Effector memory CD8-positive, alpha-beta T cell (primary cell): ENCODE results near the gene TARBP2.
"Not testable (repeated sequence)": the region's sequence is repeated elsewhere in the genome, so short reads cannot be mapped to it uniquely, and the experiment has no call there.

Source experiments
- ATAC-seq: fragments of 150-1000 bp; cut with Tn5 transposase; replicated peaks from 2 replicates; pipeline ENCODE4 v1.10.0; 2021; ENCODE audit warnings: mild to moderate bottlenecking, moderate library complexity
- DNase-seq, 3 experiments: peaks; one replicate each; pipeline ENCODE4 v3.0.0; 2021
- H3K27ac Mint-ChIP-seq, 2 donors: one replicate each; pipeline ENCODE4 v1.8.0; 2022; ENCODE audit warnings: mild to moderate bottlenecking in 2 of 2, mixed read lengths in 2 of 2, moderate library complexity in 2 of 2
- H3K27me3 Mint-ChIP-seq, 2 donors: one replicate each; pipeline ENCODE4 v1.8.0; 2022; ENCODE audit warnings: mixed read lengths in 2 of 2
- H3K36me3 Mint-ChIP-seq: one replicate; pipeline ENCODE4 v1.8.0; 2022; ENCODE audit warnings: mild to moderate bottlenecking, moderate library complexity, mixed read lengths; ENCODE audit not compliant: insufficient read depth
- H3K4me1 Mint-ChIP-seq, 2 donors: one replicate each; pipeline ENCODE4 v1.8.0; 2022; ENCODE audit warnings: low read depth in 2 of 2, mixed read lengths in 2 of 2
- H3K4me3 Mint-ChIP-seq, 2 donors: one replicate each; pipeline ENCODE4 v1.8.0; 2022; ENCODE audit warnings: mild to moderate bottlenecking in 2 of 2, mixed read lengths in 2 of 2, moderate library complexity in 2 of 2
- H3K9me3 Mint-ChIP-seq, 2 donors: one replicate each; pipeline ENCODE4 v1.8.0; 2022; ENCODE audit warnings: mixed read lengths in 2 of 2

Gene TARBP2

DNA sequence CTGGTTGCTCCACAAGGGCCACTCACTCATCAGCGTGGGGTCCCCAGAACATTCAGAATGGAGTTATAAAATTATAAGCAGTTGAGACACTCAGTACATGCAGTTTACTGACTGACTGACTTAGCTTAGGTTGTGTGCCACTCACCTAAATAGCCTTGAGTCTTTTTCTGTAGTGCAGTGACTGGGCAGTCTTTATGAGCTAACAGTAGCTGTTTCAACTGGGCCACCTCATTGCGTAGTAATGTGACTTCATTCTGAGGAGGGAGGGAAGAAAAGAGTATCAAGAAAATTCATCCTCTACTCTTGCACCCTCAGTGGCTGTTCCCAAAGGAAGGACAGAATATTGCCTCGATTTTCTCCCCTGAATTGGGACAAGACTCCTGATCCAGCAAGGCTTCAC lies 22.0 kb downstream of the TARBP2 start:
- DNase-seq = no peak
- no peaks in the 10 kb centered on the region for H3K9me3 Mint-ChIP-seq
- H3K27me3 Mint-ChIP-seq = no peaks in the 10 kb centered on the region
- ATAC-seq = no peak
- no peak overlapping the region for H3K4me3 Mint-ChIP-seq
- no peaks in the 10 kb centered on the region for H3K4me1 Mint-ChIP-seq
- no peak overlapping the region for H3K27ac Mint-ChIP-seq
- peaks cover 57% of the 10 kb centered on the region for H3K36me3 Mint-ChIP-seq

DNA sequence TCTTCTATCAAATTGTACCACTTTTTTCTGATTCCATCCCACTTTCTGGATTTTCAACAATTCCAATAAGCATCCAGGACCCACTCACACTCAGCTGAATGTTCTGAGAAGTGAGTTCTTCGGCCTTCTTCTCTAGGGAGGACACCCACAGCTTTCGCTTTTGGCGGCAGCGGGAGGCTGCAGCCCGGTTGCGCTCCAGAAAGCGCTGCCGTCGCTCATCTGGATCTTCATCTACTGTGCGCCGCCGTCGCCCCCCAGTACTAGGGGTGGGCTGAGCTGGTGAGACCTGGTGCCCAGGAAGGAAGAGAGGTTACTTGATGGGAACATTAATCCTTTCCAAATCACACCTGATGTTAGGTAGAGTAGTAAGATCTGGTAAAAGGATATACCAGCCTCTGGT lies 23.4 kb downstream of the TARBP2 start:
- peaks cover 54% of the 10 kb centered on the region for H3K36me3 Mint-ChIP-seq
- no peaks in the 10 kb centered on the region for H3K27me3 Mint-ChIP-seq
- ATAC-seq (no peak), DNase-seq (no peak)
- H3K4me1 Mint-ChIP-seq = no peaks in the 10 kb centered on the region
- no peak overlapping the region for H3K27ac Mint-ChIP-seq
- no peak overlapping the region for H3K4me3 Mint-ChIP-seq
- no peaks in the 10 kb centered on the region for H3K9me3 Mint-ChIP-seq

DNA sequence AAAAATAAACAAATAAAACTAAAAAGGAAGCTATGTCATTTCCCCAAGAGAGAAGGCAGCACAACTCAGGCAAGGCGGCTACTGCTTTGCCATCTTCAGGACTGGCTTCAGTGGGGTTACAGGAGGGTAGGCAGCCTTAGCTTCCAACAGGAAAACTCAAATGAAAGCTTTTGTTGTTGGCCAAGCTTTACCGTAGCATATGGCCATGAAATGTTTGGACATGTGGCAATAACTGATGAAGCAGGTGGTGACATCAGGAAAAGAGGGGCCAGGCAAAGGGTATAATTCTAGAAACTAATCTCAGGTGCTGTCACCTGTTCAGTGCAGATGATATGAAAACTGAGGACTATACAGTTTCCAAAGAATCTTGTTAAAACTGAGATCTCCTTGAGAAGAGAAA lies 29.0 kb downstream of the TARBP2 start:
- Mint-ChIP-seq H3K27me3 (no peaks in the 10 kb centered on the region), H3K4me1 (no peaks in the 10 kb centered on the region), H3K36me3 (peaks cover 72% of the 10 kb centered on the region), H3K27ac (no peak overlapping the region), H3K9me3 (no peaks in the 10 kb centered on the region), H3K4me3 (no peak overlapping the region)
- ATAC-seq = no peak
- no peak for DNase-seq

DNA sequence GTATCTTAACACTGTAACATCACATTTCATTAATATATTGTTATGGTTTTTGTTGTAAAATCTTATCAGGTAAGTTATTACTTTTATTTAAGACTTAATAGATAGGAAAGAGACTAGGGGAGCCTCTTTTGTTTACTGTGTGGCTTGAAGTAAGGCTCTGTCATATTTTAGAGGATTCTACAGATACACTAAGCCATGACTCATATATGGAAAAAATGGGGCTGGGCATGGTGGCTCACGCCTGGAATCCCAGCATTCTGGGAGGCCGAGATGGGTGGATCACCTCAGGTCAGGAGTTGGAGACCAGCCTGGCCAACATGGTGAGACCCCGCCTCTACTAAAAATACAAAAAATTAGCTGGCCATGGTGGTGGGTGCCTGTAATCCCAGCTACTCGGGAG lies 29.8 kb downstream of the TARBP2 start:
- H3K9me3 Mint-ChIP-seq = no peaks in the 10 kb centered on the region
- no peaks in the 10 kb centered on the region for H3K27me3 Mint-ChIP-seq
- no peak overlapping the region for H3K4me3 Mint-ChIP-seq
- H3K4me1 Mint-ChIP-seq = no peaks in the 10 kb centered on the region
- DNase-seq = no peak
- H3K27ac Mint-ChIP-seq = no peak overlapping the region
- no peak for ATAC-seq
- peaks cover 81% of the 10 kb centered on the region for H3K36me3 Mint-ChIP-seq

DNA sequence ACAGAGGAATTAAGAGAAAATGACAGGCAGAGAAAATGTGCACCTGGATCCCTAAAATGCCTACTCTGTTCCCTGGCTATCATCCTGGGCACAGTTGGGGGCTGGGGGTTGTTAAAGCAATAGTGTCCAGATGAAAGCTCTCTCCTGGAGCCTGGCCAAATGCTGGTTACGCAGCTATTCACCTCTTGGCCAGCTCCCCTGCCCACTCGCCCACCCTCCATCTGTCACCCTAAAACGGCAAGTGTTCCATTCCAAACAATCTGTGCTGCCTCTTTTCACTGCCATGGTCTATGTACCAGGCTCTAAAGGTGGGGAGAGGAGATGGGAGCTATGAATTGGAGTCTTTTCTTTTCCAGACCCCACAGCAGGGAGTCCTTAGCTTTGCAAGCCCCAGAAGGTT lies 30.9 kb downstream of the TARBP2 start:
- Mint-ChIP-seq H3K27me3 (no peaks in the 10 kb centered on the region), H3K9me3 (no peaks in the 10 kb centered on the region), H3K4me1 (no peaks in the 10 kb centered on the region), H3K4me3 (no peak overlapping the region), H3K27ac (no peak overlapping the region), H3K36me3 (peaks cover 82% of the 10 kb centered on the region)
- DNase-seq = no peak
- no peak for ATAC-seq

GRCh38 chr12:53532524-53533445 lies 31.7 kb downstream of the TARBP2 start:
- no peak for ATAC-seq
- DNase-seq = no peak
- Mint-ChIP-seq H3K27ac (peak overlapping the region in 1 of 2 donors; percentile 35), H3K4me3 (no peak overlapping the region), H3K27me3 (no peaks in the 10 kb centered on the region), H3K36me3 (peaks cover 89% of the 10 kb centered on the region), H3K4me1 (no peaks in the 10 kb centered on the region), H3K9me3 (no peaks in the 10 kb centered on the region)

DNA sequence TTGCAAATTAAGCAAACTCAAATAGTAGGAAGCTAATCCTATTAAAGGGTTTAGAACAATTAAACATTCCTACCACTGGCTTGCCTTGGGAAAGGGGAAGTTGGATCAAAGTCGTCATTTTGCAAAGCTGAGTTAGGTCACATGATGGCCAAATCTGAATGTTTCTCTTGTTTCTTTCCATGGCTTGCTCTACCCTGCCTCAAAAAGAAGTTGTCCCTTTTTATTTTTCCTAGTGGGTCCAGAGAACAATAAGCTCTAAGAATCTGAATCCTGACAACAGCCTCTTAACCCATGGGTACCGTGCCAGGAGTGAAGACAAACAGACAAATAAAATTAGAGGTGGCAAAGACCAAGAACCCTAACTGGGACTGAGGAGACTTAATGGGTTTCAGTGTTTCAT lies 32.4 kb downstream of the TARBP2 start:
- H3K4me3 Mint-ChIP-seq = no peak overlapping the region
- DNase-seq = no peak
- H3K27ac Mint-ChIP-seq = no peak overlapping the region
- H3K36me3 Mint-ChIP-seq = peaks cover 85% of the 10 kb centered on the region
- no peaks in the 10 kb centered on the region for H3K27me3 Mint-ChIP-seq
- ATAC-seq = no peak
- no peaks in the 10 kb centered on the region for H3K4me1 Mint-ChIP-seq
- H3K9me3 Mint-ChIP-seq = no peaks in the 10 kb centered on the region

- Mint-ChIP-seq H3K4me3 (no peak overlapping the region), H3K4me1 (no peaks in the 10 kb centered on the region), H3K27me3 (no peaks in the 10 kb centered on the region), H3K9me3 (no peaks in the 10 kb centered on the region), H3K27ac (no peak overlapping the region), H3K36me3 (peaks cover 80% of the 10 kb centered on the region)
- DNase-seq (no peak), ATAC-seq (no peak)
Observed at GRCh38 chr12:53536962-53537361, 35.9 kb downstream of the TARBP2 start.

GRCh38 chr12:53538209-53538689 lies 37.2 kb downstream of the TARBP2 start:
- H3K9me3 Mint-ChIP-seq = no peaks in the 10 kb centered on the region
- H3K4me1 Mint-ChIP-seq = no peaks in the 10 kb centered on the region
- DNase-seq (no peak), ATAC-seq (no peak)
- H3K27ac Mint-ChIP-seq = peak overlapping the region in 1 of 2 donors; percentile 79
- no peaks in the 10 kb centered on the region for H3K27me3 Mint-ChIP-seq
- H3K36me3 Mint-ChIP-seq = peaks cover 80% of the 10 kb centered on the region
- H3K4me3 Mint-ChIP-seq = no peak overlapping the region

GRCh38 chr12:53539526-53539925 lies 38.4 kb downstream of the TARBP2 start:
- Mint-ChIP-seq H3K9me3 (no peaks in the 10 kb centered on the region), H3K4me3 (no peak overlapping the region), H3K36me3 (peaks cover 72% of the 10 kb centered on the region), H3K27me3 (no peaks in the 10 kb centered on the region), H3K27ac (peak overlapping the region in 1 of 2 donors; percentile 79), H3K4me1 (no peaks in the 10 kb centered on the region)
- DNase-seq = no peak
- ATAC-seq = no peak

DNA sequence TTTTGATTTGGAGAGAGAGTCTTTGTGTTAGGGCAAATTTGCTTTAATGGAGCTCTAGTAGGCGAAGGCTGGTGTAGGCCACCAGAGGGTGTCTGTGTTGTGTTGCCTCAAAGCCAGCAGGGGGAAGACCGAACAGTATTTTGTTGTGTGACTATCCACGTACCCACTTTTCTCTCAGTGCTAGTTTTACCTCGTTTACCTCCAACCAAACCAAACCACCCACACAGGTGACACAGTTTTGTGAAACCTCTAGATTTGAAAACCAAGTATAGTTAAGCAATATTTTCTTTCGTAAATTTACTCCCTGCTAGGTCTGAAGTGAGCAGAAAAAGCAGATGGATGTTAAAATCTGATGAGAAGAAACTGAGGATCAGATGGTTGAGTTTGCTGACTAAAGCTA lies 42.5 kb downstream of the TARBP2 start:
- Mint-ChIP-seq H3K4me3 (no peak overlapping the region), H3K9me3 (no peaks in the 10 kb centered on the region), H3K27me3 (no peaks in the 10 kb centered on the region), H3K27ac (peak overlapping the region in 1 of 2 donors; percentile 73), H3K36me3 (peaks cover 65% of the 10 kb centered on the region), H3K4me1 (no peaks in the 10 kb centered on the region)
- ATAC-seq = peak; percentile 71
- DNase-seq = peak; percentile 4 to 22 (median 5)

DNA sequence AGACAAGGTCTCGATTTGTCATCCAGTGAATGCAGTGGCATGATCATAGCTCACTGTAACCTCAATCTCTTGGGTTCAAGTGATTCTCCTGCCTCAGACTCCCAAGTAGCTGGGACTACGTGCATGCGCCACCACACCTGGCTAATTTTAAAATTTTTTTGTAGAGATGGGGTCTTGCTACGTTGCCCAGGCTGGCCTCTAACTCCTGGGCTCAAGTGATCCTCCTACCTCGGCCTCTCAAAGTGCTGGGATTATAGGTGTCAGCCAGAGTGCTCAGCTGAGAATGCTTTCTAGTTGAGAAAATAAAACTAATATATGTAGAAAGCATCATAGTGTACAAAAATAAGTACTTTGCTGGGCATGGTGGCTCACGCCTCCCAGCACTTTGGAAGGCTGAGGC lies 47.3 kb downstream of the TARBP2 start:
- not testable (repeated sequence) for ATAC-seq, DNase-seq, H3K9me3 Mint-ChIP-seq, H3K27me3 Mint-ChIP-seq, H3K4me1 Mint-ChIP-seq, H3K4me3 Mint-ChIP-seq
- H3K27ac Mint-ChIP-seq = peak overlapping the region in 1 of 2 donors; percentile 38
- H3K36me3 Mint-ChIP-seq = peaks cover 47% of the 10 kb centered on the region

GRCh38 chr12:53550131-53550530 lies 49.0 kb downstream of the TARBP2 start:
- not testable (repeated sequence) for H3K4me3 Mint-ChIP-seq, H3K27me3 Mint-ChIP-seq, H3K4me1 Mint-ChIP-seq, H3K27ac Mint-ChIP-seq, ATAC-seq, H3K9me3 Mint-ChIP-seq, DNase-seq
- H3K36me3 Mint-ChIP-seq = peaks cover 43% of the 10 kb centered on the region

DNA sequence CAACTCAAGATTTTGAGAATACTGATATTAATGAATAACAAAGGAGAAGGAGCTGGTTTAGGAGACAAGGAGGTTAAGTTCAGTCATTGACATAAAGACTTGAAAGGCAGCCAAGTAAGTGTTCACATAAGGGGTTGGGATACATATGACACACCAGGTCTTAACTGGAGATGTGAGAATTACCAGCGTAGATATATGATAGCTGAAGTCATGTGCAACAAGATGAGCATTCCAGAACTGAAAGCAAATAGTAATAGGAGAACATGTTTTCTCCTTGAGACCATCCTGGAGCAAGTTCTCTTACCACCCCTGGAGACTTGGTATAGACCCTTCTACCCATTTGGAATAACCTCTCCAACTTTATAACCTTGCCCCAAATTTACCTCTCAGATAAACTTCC lies 49.5 kb downstream of the TARBP2 start:
- no peak for DNase-seq
- no peak overlapping the region for H3K4me3 Mint-ChIP-seq
- no peaks in the 10 kb centered on the region for H3K4me1 Mint-ChIP-seq
- peaks cover 43% of the 10 kb centered on the region for H3K36me3 Mint-ChIP-seq
- H3K27me3 Mint-ChIP-seq = no peaks in the 10 kb centered on the region
- no peak overlapping the region for H3K27ac Mint-ChIP-seq
- no peaks in the 10 kb centered on the region for H3K9me3 Mint-ChIP-seq
- ATAC-seq = no peak
